ENCODE measurements around the gene ATXN7L3B.

- TF ChIP-seq POLR2A (IDR thresholded peaks at IDR 0.05; ENCODE audit: low read depth, low read length) (0 out of 2 replicates have a peak, but pooled peaks have one; percentile 19), CTCF (conservative IDR thresholded peaks at IDR 0.05; ENCODE audit: low read depth, low read length) (no peak), MAFK (IDR thresholded peaks at IDR 0.05; ENCODE audit: low read depth, low read length) (no peak), RAD21 (IDR thresholded peaks at IDR 0.05; ENCODE audit: low read length) (no peak), MAZ (IDR thresholded peaks at IDR 0.05; ENCODE audit: borderline replicate concordance, low read depth, low read length) (no peak), SMC3 (IDR thresholded peaks at IDR 0.05; ENCODE audit: low read depth, low read length) (no peak), CEBPB (IDR thresholded peaks at IDR 0.05; ENCODE audit: low read depth, low read length) (no peak), RFX5 (IDR thresholded peaks at IDR 0.05; ENCODE audit: low read depth, low read length) (no peak), MXI1 (IDR thresholded peaks at IDR 0.05; ENCODE audit: borderline replicate concordance, low read depth, low read length) (no peak), BHLHE40 (IDR thresholded peaks at IDR 0.05; ENCODE audit: low read depth, low read length) (no peak)
- TF ChIP-seq, protein P1, sequence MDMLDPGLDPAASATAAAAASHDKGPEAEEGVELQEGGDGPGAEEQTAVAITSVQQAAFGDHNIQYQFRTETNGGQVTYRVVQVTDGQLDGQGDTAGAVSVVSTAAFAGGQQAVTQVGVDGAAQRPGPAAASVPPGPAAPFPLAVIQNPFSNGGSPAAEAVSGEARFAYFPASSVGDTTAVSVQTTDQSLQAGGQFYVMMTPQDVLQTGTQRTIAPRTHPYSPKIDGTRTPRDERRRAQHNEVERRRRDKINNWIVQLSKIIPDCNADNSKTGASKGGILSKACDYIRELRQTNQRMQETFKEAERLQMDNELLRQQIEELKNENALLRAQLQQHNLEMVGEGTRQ (IDR thresholded peaks at IDR 0.05; ENCODE audit: low read depth, low read length): no peak
These were observed 2.3 kb downstream of the ATXN7L3B start for GRCh38 chr12:74539765-74540526.
